Head of caudate nucleus (tissue), 42 donors: ENCODE data around the gene LANCL3.

ENCODE experiments used
- DNase-seq, 42 donors: peaks; one replicate each; pipeline versions ENCODE4 v3.0.0 to v3.0.0-alpha.2; 2020 to 2021; ENCODE audit warnings: mixed read lengths in 7 of 42
- intact Hi-C: fragments of 100-400 bp; cut with DNase I; formaldehyde crosslinking; loops from one replicate; pipeline ENCODE4 v1.15.0; 2022

LANCL3 gene

DNA sequence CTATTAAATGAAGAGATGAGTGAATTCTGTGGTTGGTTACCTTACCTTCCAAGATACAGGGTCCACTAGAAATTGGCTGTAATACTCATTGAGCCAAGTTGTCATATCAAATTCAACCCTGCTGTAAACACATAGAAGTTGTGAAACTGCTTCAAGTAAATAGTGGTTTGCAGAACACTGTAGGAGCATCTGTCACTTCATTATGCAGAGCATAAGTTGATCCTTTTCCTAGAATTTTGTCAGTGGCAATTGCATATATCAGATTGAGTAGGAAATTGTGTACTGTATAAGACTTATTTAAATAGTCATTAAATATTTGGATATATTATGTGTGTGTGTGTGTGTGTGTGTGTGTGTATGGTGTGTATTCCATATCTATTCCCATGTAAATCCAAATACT lies 105.3 kb downstream of the LANCL3 start:
- intact Hi-C loops = no loop called here
- DNase-seq = no peak

DNA sequence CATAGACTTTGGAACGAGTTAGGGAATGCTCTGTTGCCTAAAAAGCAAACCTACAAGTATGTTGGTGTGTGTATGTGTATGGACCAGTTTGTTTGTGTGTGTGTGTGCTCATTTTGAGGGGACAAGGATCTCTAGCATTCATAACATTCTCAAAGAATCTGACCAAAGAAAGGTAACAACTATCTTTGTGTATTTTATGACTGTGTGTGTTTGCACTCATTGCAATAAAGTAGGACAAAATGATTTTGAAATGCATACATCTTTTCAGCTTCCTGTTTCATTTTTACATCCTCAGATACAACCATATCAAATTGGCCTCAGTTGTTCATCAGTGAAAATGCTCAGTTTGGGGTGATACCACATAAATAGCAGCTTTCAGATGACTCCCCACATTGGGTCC lies 105.8 kb downstream of the LANCL3 start:
- DNase-seq = no peak
- intact Hi-C loops = no loop called here

DNA sequence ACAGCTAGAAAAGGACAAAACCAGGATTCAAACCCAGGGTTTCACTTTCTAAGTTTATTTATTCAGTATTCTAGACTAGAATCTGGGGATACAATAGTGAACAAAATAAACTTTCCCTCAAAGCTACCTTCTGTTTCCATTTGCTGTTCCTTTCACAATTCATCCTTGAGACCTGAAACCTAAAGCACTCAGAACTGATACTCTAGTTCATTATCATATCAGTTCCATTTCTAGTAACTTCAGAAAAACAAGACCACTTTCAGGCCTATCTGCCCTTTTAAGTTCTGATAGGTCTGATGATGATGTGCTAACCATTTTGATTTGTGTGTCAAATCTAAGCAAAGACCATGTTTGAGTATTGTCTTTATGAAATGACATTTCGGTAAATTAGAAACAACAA lies 106.3 kb downstream of the LANCL3 start:
- DNase-seq = no peak
- intact Hi-C loops = no loop called here

DNA sequence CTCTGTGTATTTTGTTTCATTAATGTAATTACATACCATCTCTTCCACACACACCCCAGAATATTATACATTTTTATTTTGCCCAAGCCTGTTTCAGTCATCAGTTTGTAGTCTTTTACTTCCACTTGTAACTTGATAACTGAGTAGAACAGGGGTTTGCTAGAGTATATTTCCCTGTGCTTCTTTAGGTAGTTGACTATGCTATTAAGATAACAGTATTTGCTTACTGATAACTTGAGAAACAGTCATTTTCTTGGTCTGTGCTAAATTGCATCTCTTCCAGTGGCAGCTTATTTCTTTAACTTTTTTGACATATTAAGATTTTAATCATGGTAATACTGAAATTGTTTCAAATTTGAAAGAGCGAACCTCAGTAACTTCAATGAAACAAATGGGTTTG lies 107.1 kb downstream of the LANCL3 start:
- intact Hi-C loops = no loop called here
- DNase-seq = no peak

DNA sequence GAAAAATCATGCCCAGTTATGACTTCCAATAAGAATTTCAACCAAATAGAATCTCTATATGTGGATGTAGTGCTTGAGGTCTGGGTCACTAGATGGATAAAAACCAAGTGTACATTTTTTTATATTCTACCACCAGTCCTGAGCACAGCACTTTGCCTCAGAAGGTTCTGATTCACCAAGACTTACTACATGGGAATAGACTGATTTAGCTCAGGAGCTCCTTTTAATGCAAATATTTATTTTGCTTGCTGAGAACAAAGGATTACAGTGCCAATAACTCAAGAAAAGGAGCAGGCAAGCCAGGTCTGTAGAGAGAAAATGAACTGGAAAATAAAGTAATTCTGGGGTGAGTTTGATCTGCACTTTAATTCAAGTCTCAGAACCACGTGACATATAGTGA lies 107.8 kb downstream of the LANCL3 start:
- intact Hi-C loops = no loop called here
- no peak for DNase-seq

DNA sequence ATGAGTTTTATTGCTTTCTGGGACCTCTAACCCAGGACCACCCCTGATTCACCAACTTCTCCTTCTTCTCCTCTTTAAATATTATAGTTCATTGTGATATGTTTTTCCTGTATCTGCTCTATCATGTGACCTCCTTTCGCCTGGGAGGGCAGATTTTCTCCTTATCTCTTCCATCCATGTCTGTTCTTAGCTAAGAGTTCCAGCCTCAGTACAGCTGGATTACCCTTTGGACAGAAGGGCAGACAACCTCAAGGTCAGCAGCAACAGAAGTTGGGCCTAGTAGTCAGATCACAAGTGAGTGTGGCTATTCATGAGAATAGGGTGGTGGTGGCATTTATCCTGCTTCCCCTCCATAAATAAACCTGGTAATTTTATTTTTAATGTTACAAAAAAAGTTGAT lies 108.4 kb downstream of the LANCL3 start:
- DNase-seq = no peak
- intact Hi-C loops = no loop called here

DNA sequence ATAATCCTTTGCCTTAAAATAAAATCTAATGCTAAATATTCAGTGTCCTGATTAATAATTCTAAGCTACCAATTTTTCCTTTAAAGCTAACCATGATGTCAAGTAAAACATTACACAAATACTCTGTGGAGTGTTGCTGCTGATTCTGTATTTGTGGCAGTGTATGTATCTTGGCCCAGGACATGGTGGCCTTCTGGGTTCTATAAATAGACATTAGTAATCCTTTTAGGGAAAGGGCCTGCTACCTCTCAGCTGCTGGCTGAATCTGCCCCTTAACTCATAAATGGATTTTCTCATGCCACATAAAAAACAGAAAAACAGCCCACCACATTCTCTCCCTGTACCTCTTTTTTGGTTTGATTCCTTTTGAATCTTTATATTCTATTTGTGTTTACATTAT lies 113.0 kb downstream of the LANCL3 start:
- intact Hi-C loops = no loop called here
- no peak for DNase-seq

DNA sequence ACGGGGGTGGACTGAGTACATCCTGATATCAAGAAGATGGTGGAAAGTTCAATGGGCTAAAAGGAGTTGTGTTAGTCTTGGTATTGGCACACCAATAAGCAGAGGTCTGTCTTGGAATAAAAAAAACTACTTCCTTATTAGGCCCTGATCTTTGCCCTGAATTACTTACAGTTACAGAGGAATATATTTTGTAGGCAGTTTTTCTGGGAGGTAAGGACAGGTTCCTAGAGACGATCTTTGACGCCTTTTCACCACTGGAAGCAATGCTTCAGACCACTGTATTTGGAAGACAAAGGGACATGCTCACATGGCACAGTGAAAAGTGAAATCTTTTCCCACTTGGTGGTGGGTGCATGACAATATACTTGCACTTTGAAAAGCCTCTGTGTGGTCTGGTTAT lies 113.5 kb downstream of the LANCL3 start:
- intact Hi-C loops = no loop called here
- no peak for DNase-seq

DNA sequence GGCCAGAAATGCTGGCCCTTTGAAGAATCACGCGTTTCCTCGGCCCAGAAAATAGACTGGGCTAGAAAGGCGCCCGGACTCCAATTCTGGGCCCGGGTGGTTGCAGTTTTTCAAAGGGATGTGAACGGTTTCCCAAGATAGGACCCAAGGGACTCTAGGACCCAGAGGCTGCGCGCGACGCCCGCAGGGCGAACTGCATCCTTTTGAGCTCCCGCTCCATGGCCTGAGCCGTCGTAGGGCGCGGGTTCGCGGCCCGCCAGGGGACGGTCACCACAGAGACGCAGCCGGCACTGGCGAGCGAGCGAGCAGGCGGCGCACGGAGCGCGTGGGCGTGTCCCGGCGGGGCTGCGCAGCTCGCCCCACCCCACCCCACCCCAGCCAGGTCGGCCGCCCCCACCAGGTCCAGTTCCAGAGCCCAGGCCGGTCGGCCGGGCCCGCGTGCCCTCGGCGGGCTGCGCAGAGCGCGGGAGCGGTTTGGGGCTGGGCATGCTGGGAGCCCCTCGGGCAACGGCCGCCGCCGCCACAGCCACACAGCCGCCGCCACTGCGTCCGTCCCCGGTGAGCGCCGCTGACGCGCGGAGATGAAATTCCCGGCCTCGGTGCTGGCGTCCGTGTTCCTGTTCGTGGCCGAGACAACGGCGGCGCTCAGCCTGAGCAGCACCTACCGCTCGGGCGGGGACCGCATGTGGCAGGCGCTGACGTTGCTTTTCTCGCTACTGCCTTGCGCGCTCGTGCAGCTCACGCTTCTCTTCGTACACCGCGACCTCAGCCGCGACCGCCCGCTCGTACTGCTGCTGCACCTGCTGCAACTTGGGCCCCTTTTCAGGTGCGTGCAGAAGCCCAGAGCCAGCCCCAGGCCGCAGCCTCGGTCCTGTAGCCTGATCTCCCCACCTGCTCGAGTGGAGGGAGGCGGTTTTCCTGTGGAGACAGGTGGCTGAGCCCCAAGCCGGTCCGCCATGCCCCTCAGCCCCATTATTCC lies 114.2 kb downstream of the LANCL3 start, which contains the start of gene XK:
XK (plus strand) TSS at position 411 of the 979 bp plus-strand sequence; CDS start at position 582, 171 bp downstream.
- intact Hi-C loops = no loop called here
- peak; percentile 26 to 78 (median 58) for DNase-seq

DNA sequence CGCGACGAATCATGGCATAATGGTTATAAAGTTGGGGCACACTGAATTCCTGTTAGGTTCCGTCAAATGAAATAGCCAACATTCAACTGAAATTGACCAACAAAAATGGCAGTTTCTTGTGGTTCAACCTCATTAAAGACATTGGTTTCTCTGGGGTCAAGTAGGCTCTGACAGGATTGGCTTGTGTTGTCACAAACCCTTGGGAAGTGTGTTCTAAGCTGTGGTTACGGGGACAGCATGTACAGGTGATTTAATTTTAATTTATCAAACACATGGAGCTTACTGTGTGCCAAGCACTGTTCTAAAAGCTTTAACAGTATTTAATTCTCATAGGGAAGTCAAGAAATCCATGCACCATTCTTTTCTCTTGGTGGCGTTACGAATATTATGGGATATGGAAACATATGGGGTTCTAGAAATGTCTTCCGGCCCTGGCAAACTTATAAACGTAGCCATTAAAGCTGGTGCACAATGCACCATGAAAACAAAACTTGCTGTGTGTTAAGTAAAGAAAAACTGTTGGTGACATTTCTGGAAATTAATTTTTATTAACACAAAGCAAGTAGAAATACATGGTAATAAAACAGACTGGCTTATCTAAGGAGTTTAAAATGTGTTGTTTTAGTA lies 115.0 kb downstream of the LANCL3 start:
- intact Hi-C loops = no loop called here
- no peak for DNase-seq

DNA sequence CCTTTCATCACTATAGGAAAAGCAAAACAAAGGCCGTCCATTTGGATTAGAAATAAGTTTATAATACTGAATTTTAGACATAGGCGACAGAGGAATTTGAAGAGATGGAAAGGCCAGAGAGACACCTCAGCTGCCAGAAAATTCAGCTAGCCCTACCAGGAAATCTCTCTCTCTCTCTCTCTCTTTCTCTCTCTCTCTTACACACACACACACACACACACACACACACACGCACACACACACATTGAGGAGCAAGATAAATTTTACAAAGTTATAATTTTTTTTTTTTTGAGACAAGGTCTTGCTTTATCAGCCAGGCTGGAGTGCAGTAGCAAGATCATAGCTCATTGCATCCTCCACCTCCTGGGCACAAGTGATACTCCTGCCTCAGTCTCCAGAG lies 115.5 kb downstream of the LANCL3 start:
- no peak for DNase-seq
- intact Hi-C loops = no loop called here

DNA sequence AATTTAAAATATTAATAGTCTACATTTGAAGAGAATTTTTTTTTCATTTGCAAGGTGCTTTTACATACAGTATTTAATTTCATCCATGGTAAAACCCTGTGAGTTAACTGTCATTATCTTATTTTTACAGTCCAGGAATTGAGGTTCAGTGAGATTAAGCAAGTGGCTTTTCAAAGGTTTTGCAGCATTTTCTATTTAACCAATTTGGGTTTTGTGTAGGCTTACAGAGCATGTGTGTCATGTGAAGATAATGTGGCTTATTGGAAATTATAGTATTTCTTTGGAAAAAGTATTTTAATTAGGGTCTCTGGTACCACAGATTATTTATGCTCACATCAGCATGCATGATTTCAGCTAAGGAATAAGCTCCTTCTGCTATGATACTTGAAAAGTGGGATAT lies 118.7 kb downstream of the LANCL3 start:
- no peak for DNase-seq
- intact Hi-C loops = no loop called here

DNA sequence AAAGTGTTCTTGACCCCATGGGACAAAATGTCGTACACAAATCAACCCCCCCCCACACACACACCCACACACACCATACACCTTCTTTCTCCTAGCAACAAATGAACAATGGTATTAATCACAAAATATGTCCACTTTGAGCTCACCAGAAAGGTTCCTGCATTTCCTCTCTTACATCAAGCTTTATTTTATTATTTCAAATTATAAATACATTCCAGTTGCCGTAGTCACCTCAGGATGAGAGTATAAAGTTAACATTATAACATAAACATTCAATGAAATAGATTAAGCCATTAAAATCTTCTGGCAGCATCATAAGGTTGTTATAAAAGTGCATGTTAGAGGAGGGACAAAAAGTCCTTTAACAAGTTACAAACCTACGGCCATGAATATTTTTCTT lies 121.5 kb downstream of the LANCL3 start:
- intact Hi-C loops = no loop called here
- DNase-seq = no peak

DNA sequence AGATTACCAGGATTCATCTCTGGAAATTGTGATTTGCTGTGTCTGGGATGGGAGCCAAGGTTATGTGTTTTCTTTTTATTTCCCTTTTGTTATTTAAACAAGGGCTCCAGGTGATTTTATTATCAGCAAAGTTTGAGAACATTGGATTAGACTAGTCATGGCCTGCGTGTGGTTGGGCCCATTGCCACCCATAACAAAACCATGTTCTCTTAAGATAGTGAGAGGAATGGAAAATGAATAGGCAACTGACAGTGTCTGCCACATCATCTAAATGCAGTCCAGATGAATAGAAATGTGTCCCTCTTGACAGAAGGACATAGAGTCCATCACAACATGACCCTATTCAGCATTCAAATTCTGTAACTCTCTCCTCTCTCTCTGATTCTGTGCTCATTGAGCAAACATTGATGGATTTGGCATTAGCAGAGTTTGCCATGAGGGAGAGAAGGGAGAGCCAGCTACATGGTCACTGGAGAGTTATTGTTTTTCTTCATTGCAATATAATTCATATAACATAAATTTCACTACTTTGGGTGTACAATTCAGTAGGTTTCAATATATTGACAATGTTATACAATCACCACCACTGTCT lies 125.8 kb downstream of the LANCL3 start:
- intact Hi-C loops = no loop called here
- DNase-seq = no peak

DNA sequence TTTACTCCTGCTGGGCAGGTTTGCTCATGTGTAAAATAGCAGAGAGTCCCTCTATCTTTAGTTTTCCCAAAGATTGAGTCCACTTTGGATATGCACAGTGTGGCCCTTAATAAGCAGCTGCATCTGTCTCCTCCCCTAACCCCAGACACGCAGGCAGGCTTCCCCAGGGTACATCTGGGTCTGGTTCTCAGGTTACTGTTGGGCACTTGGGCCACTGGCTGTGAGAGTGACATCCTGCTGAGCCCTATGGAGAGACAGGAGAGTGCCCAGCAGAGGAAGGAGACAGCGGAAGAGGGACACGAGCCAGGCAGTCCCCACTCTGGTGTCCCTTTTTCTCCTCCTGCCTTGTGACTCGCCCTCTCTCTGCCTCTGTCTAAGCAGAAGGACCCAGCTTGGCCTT lies 130.1 kb downstream of the LANCL3 start:
- no peak for DNase-seq
- intact Hi-C loops = no loop called here

DNA sequence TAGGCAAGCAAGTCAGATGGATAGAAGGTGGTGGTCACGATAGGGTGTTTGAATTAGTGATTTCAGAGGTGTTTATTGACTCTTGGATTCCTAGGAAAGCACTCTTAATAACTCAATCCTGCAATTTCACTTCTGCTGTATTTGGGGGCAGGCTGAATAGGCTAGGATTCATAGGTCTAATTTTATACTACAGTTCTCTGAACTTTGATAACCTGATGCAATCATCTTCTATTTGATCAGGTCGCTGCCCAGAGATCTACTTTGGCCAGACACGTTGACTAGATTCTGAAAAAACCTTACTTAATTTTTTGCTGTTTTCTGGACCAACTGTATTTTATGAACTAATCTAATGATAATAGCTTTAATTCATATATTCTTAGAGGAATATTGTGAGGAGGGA lies 140.5 kb downstream of the LANCL3 start:
- intact Hi-C loops = no loop called here

DNA sequence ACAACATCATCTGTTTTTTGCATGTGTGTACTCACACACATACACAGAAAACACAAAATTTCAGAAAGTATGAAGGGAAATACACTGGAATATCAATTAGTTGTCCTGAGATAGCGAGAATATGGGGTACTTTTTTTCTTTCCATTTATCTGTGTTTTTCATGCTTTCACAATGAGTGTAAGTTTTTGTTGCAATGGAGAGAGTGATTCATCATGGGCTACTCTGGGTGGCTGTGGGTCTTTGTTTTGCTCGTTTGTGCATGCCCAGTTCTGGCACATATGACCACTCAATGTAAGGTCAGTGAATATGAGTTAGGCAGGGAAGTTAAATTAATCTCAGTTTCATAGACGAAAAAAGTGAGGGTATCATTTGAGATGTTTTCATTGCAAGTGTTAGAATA lies 141.0 kb downstream of the LANCL3 start:
- DNase-seq = no peak
- intact Hi-C loops = no loop called here

More for the DNA sequence above, 140.5 kb downstream of the LANCL3 start:
- no peak for DNase-seq

DNA sequence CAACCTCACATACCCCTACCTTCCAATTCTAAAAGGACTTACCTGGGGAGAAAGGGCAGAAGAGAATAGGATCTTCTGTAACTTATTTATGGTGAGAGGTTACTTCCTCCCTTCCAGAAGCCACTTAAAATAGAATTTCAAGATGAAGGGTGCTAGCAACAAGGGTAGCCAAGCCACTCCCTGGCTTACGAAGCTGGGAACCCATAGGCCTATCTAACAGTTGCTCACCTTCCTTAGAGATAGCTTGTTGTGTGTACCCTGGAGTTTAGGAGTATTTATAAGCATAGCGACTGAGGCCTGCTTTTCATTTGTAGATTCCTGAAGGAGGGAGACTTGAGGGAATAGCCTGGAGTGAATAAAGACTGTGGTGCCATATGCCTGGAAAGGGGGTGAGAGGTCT lies 143.0 kb downstream of the LANCL3 start:
- intact Hi-C loops = no loop called here
- no peak for DNase-seq

DNA sequence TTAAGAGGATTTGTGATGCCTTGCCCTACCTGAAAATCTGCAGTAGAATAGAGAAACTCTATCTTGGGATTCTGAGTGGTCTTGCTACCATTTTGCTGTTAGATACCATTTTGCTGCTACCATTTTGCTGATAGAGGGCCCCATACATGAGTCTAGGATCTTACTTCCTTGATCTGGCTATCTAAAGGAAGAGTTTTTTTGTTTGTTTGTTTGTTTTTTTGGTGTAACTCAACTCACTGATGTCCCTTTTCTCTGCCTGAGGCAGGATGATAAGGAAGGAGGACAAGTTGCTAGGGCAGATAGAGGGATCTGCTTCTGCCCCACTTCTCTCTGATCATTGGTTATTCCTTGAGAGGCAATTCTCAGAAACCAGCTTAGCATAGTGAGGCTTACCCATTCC lies 145.1 kb downstream of the LANCL3 start:
- intact Hi-C loops = no loop called here
- no peak for DNase-seq

DNA sequence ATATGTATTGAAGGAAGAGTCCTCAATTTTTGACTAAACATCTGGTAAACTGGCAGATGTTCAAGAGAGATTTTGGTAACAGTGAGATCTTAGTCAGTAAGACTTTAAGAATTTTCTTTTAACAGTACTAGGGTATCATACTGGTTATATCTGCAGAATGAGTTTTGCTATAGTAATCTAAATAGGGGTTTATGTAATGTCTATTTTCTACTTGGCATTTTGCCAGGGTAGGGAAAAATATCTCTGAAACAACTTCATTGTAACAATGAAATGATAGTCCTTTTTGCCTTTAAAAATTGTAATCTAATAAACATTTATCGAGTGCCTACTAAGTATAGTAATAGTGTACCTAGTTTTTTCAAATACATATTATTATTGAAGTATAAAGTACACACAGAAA lies 146.2 kb downstream of the LANCL3 start:
- intact Hi-C loops = no loop called here

More for the DNA sequence above, 146.2 kb downstream of the LANCL3 start:
- no peak for DNase-seq
